DMS 273 (cell line): Measurements from ENCODE around the gene GPC6.
"Not testable (repeated sequence)": the region's sequence is repeated elsewhere in the genome, so short reads cannot be mapped to it uniquely, and the experiment has no call there.

ENCODE experiments used
- DNase-seq: peaks from one replicate; lab custom pipeline; 2025; ENCODE audit not compliant: unreplicated experiment; lab: John Stamatoyannopoulos, UW

The GPC6 gene

GRCh38 chr13:94263038-94263437 is 1036.4 kb downstream of the GPC6 start:
- no peak for DNase-seq

GRCh38 chr13:94267581-94268366 is 1041.2 kb downstream of the GPC6 start:
- DNase-seq = no peak

- DNase-seq = no peak
Observed at GRCh38 chr13:94268661-94269060, 1042.1 kb downstream of the GPC6 start.

- no peak for DNase-seq
Observed at GRCh38 chr13:94269557-94269956, 1043.0 kb downstream of the GPC6 start.

- no peak for DNase-seq
Observed at GRCh38 chr13:94270556-94270955, 1043.9 kb downstream of the GPC6 start.

- DNase-seq = no peak
Observed at GRCh38 chr13:94272038-94272437, 1045.4 kb downstream of the GPC6 start.

- DNase-seq = no peak
Observed at GRCh38 chr13:94280349-94280748, 1053.7 kb downstream of the GPC6 start.

- DNase-seq = no peak
Observed at GRCh38 chr13:94280845-94281244, 1054.2 kb downstream of the GPC6 start.

- DNase-seq = no peak
Observed at GRCh38 chr13:94286581-94286980, 1060.0 kb downstream of the GPC6 start.

- no peak for DNase-seq
Observed at GRCh38 chr13:94291631-94292322, 1065.2 kb downstream of the GPC6 start.

GRCh38 chr13:94292323-94292640 is 1065.7 kb downstream of the GPC6 start:
- no peak for DNase-seq

GRCh38 chr13:94296471-94296870 is 1069.9 kb downstream of the GPC6 start:
- DNase-seq = no peak

GRCh38 chr13:94298346-94298745 is 1071.7 kb downstream of the GPC6 start:
- no peak for DNase-seq

GRCh38 chr13:94300401-94300800 is 1073.8 kb downstream of the GPC6 start:
- no peak for DNase-seq

- no peak for DNase-seq
Observed at GRCh38 chr13:94301487-94301886, 1074.9 kb downstream of the GPC6 start.

- not testable (repeated sequence) for DNase-seq
Observed at GRCh38 chr13:94302847-94303565, 1076.4 kb downstream of the GPC6 start.

- no peak for DNase-seq
Observed at GRCh38 chr13:94303644-94304174, 1077.1 kb downstream of the GPC6 start.

- DNase-seq = no peak
Observed at GRCh38 chr13:94305033-94305432, 1078.4 kb downstream of the GPC6 start.

GRCh38 chr13:94305463-94305862 is 1078.9 kb downstream of the GPC6 start:
- peak; percentile 4 for DNase-seq

GRCh38 chr13:94305934-94306333 is 1079.3 kb downstream of the GPC6 start:
- DNase-seq = no peak

- DNase-seq = peak; percentile 63
Observed at GRCh38 chr13:94308832-94309231, 1082.2 kb downstream of the GPC6 start.

GRCh38 chr13:94309576-94309975 is 1083.0 kb downstream of the GPC6 start:
- no peak for DNase-seq
